Hepatocyte (in vitro differentiated cells): ENCODE measurements around the gene PLA2G4D. TPM values are rescaled to one million over a fixed set of nuclear protein-coding genes. Genes with fewer than 3 reads are reported as not detected.
A peak's percentile ranks its signal among the peaks of the same experiment; 100 is the strongest.

Experiments used
- DNase-seq: peaks from one replicate; pipeline ENCODE4 v3.0.0-alpha.2; 2016; ENCODE audit warnings: low spot score
- H2AFZ ChIP-seq: fragments of 200-600 bp; sonication (generic); 2 replicates; pipeline ENCODE4 v1.6.0; 2016; ENCODE audit warnings: antibody characterized with exemption, mild to moderate bottlenecking
- H3K27ac ChIP-seq: fragments of 200-600 bp; sonication (generic); 2 replicates; pipeline ENCODE4 v1.5.1; 2016; ENCODE audit warnings: mild to moderate bottlenecking
- H3K27me3 ChIP-seq: fragments of 200-600 bp; sonication (generic); 2 replicates; pipeline ENCODE4 v1.6.1; 2016
- H3K36me3 ChIP-seq: fragments of 200-600 bp; sonication (generic); replicated peaks from 2 replicates; pipeline ENCODE4 v1.5.1; 2016; ENCODE audit warnings: low read depth; ENCODE audit not compliant: insufficient read depth
- H3K4me1 ChIP-seq: fragments of 200-600 bp; sonication (generic); 2 replicates; pipeline ENCODE4 v1.5.1; 2016; ENCODE audit warnings: mild to moderate bottlenecking, moderate library complexity; ENCODE audit not compliant: insufficient read depth
- H3K4me2 ChIP-seq: fragments of 200-600 bp; sonication (generic); 2 replicates; pipeline ENCODE4 v1.6.0; 2016
- H3K4me3 ChIP-seq: fragments of 200-600 bp; sonication (generic); 2 replicates; pipeline ENCODE4 v1.5.1; 2016; ENCODE audit warnings: mild to moderate bottlenecking
- H3K79me2 ChIP-seq: fragments of 200-600 bp; sonication (generic); 2 replicates; pipeline ENCODE4 v1.6.0; 2017; ENCODE audit warnings: mild to moderate bottlenecking
- H3K9me2 ChIP-seq: fragments of 200-600 bp; sonication (generic); replicated peaks from 2 replicates; pipeline ENCODE4 v1.6.0; 2017; ENCODE audit warnings: mild to moderate bottlenecking; ENCODE audit not compliant: insufficient read depth
- H3K9me3 ChIP-seq: fragments of 200-600 bp; sonication (generic); 2 replicates; pipeline ENCODE4 v1.5.1; 2016; ENCODE audit warnings: low read depth, mild to moderate bottlenecking
- H4K20me1 ChIP-seq: fragments of 200-600 bp; sonication (generic); 2 replicates; pipeline ENCODE4 v1.6.0; 2016; ENCODE audit warnings: mild to moderate bottlenecking; ENCODE audit not compliant: insufficient read depth, poor library complexity, severe bottlenecking
- EZH2 ChIP-seq: fragments of 200-600 bp; sonication (generic); IDR thresholded peaks from 2 replicates; pipeline ENCODE4 v1.6.1; 2016; ENCODE audit warnings: antibody characterized with exemption, mild to moderate bottlenecking, borderline replicate concordance
- EZH2phosphoT487 ChIP-seq: fragments of 200-600 bp; sonication (generic); IDR thresholded peaks from one replicate; pipeline ENCODE4 v1.6.1; 2018; ENCODE audit warnings: antibody characterized with exemption, mild to moderate bottlenecking, low read depth, moderate library complexity; ENCODE audit not compliant: unreplicated experiment, severe bottlenecking
- WGBS: methylation state at CpG from one replicate; pipeline ENCODE4 v1.1.6; 2016; ENCODE audit warnings: low lambda C conversion rate; ENCODE audit errors: missing lambda C conversion rate; 5-methylcytosine and 5-hydroxymethylcytosine counted together
- polyA plus RNA-seq: library from polyadenylated mRNA; unstranded; fragments of >200 nt; fragmentation: Nextera tagmentation; extraction: Ambion mirVana; gene quantifications from 2 replicates; pipeline ENCODE4 v1.2.1, GENCODE V29; 2016
- total RNA-seq: library from RNA; depleted of rRNA; stranded (reverse); fragments of >200 nt; gene quantifications from 2 replicates; pipeline ENCODE4 v1.2.3, GENCODE V29; 2014
- TF ChIP-seq, protein P1 (sequence below): fragments of 200-600 bp; sonication (generic); IDR thresholded peaks from 2 replicates; pipeline ENCODE4 v1.5.1; 2016; ENCODE audit warnings: antibody characterized with exemption, mild to moderate bottlenecking; ENCODE audit not compliant: poor library complexity

The PLA2G4D gene
- total and polyA plus RNA-seq, 2 experiments from 2014 or later = 0.17 TPM; not detected in 1

DNA sequence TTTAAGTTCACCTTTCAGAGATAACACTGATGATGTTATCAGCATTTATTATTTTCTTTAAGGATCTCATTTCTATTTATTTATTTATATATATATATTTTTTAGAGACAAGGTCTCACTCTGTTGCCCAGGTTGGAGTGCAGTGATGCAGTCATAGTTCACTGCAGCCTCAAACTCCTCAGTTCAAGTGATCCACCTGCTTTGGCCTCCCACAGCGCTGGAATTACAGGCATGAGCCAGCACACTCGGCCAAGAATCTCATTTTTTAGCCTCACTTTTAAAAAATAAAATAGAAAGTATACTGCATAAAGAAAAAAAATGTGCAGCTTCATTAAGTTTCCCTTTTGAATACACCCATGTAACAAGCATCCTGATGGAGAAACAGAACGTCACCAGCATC, 35.6 kb downstream of the PLA2G4D start:
- Histone ChIP-seq H3K27me3 (no peaks in the 10 kb centered on the region), H3K27ac (no peak overlapping the region), H3K4me2 (no peak overlapping the region), H2AFZ (no peak overlapping the region), H3K79me2 (no peaks in the 10 kb centered on the region), H3K36me3 (no peaks in the 10 kb centered on the region), H3K4me3 (no peak overlapping the region), H3K9me2 (no peaks in the 10 kb centered on the region), H3K9me3 (no peaks in the 10 kb centered on the region), H3K4me1 (no peaks in the 10 kb centered on the region), H4K20me1 (no peaks in the 10 kb centered on the region)
- no peak for DNase-seq
- 78% methylated on average over 3 of the region's 3 CpGs for WGBS
- TF ChIP-seq, protein P1, sequence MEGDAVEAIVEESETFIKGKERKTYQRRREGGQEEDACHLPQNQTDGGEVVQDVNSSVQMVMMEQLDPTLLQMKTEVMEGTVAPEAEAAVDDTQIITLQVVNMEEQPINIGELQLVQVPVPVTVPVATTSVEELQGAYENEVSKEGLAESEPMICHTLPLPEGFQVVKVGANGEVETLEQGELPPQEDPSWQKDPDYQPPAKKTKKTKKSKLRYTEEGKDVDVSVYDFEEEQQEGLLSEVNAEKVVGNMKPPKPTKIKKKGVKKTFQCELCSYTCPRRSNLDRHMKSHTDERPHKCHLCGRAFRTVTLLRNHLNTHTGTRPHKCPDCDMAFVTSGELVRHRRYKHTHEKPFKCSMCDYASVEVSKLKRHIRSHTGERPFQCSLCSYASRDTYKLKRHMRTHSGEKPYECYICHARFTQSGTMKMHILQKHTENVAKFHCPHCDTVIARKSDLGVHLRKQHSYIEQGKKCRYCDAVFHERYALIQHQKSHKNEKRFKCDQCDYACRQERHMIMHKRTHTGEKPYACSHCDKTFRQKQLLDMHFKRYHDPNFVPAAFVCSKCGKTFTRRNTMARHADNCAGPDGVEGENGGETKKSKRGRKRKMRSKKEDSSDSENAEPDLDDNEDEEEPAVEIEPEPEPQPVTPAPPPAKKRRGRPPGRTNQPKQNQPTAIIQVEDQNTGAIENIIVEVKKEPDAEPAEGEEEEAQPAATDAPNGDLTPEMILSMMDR = no peak
- TF ChIP-seq EZH2 (no peak), EZH2phosphoT487 (no peak)

DNA sequence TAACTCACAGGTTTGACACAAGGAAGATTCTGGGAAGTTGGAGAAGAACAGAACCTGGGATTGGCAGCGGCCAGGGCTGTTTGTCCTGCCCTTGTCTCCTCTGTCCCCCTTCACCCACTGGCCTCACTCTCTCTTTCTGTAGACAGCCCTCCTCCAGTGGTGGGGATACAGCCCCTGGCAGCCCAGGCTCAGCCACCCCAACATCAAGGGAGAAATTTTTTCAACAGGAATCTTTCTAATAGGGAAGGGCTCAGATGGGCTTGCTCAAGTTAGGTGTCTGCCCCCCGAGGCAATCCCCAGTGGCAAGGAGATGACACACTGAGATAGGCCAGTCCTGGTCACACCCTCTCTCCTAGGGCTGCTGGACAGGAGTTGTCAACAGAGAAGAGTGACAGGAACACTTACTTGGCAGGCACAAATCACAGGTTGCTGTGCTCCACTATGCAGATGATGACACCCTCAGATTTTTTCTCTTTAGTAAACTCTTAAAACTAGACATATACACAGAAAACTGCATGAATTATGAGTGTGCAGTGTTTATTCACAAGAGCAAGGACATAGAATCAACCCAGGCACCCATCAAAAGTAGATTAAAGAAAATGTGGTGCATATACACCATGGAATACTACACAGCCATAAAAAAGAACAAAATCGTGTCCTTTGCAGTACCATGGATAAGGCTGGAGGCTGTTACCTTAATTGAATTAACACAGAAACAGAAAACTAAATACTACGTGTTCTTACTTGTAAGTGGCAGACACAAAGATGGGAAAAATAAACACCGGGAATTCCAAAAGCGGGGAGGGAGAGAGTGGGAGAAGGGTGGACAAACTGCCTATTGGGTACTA, 36.3 kb downstream of the PLA2G4D start:
- H3K27ac ChIP-seq = peak overlapping the region; percentile 88
- no peaks in the 10 kb centered on the region for H3K27me3 ChIP-seq
- H3K36me3 ChIP-seq = no peaks in the 10 kb centered on the region
- no peak for DNase-seq
- H3K9me2 ChIP-seq = no peaks in the 10 kb centered on the region
- TF ChIP-seq EZH2 = no peak
- TF ChIP-seq, protein P1 = no peak
- no peak for TF ChIP-seq EZH2phosphoT487
- H3K4me3 ChIP-seq = no peak overlapping the region
- H3K4me1 ChIP-seq = no peaks in the 10 kb centered on the region
- peak overlapping the region; percentile 27 for H3K4me2 ChIP-seq
- H4K20me1 ChIP-seq = no peaks in the 10 kb centered on the region
- WGBS = 84% methylated on average over 6 of the region's 6 CpGs
- H2AFZ ChIP-seq = no peak overlapping the region
- H3K79me2 ChIP-seq = no peaks in the 10 kb centered on the region
- H3K9me3 ChIP-seq = no peaks in the 10 kb centered on the region

DNA sequence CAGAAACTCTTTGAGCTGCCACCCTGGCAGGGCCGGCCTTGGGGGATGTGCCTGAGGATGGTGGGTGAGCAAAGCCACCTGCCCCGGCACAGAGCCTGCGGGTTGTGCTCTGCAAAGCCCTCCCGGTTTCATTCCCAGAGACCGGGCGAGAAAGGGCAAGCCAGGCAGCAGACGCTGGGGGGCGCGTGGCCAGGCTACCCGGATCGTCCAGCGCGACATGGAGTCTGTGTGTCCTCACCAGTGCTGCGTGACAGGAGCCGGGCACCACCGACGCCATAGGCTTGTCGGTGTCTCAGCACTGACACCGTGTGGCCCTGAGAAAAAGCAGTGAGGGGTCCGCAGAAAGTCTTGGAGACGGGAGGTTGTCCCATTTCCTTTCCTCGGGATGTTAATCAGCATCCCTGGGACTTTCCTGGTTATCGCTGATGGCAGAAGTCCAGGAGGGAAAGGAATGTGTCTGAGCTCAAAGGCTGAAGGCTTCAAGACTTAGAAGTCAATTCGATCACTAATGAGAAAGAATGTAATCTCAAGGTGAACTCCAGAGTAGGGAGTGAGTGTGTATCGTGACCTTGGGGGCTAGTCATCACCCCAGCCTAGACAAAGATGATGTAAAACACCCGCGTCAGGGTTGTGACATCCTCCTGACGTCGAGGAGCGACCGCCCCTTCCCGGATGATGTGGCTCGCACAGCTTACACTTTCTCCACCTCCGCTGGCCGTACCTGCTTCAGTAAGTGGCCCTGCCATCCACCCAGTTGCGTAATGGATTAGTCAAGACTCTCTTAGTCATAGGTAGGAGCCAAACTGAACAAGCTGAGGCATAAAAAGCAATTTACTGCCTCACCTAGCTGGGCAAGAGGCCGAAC, 37.2 kb downstream of the PLA2G4D start:
- Histone ChIP-seq H2AFZ (peak overlapping the region; percentile 37), H3K27ac (peak overlapping the region; percentile 88), H3K9me2 (no peaks in the 10 kb centered on the region), H3K27me3 (no peaks in the 10 kb centered on the region), H4K20me1 (no peaks in the 10 kb centered on the region), H3K9me3 (no peaks in the 10 kb centered on the region), H3K4me1 (no peaks in the 10 kb centered on the region), H3K4me3 (no peak overlapping the region), H3K36me3 (no peaks in the 10 kb centered on the region), H3K4me2 (peak overlapping the region; percentile 76), H3K79me2 (no peaks in the 10 kb centered on the region)
- TF ChIP-seq, protein P1 = peak; percentile 78
- TF ChIP-seq EZH2 (no peak), EZH2phosphoT487 (no peak)
- DNase-seq = peak; percentile 91
- 17% methylated on average over 37 of the region's 37 CpGs for WGBS
